ENCODE measurements around the gene PRR23B. TPM values are rescaled to one million over a fixed set of nuclear protein-coding genes. Genes with fewer than 3 reads are reported as not detected.

Gene PRR23B
- not detected for total RNA-seq

GRCh38 chr3:139020868-139021234, at the start of gene PRR23B:
TSS of gene PRR23B (minus strand) at chr3:139020926. CDS start at chr3:139020661, 265 bp downstream.

GRCh38 chr3:139044366-139045210, 23.9 kb upstream of the PRR23B start, which contains the start of gene PRR23C:
TSS of gene PRR23C (minus strand) at chr3:139044892. CDS start at chr3:139044620, 272 bp downstream.

GRCh38 chr3:139006051-139006716, 14.5 kb downstream of the PRR23B start, which contains the start of gene PRR23A:
TSS of gene PRR23A (minus strand) at chr3:139006268. CDS start at chr3:139006268, 0 bp downstream.

Other genes with a start within 250 kb of the PRR23B start
- gene PIK3CB, start 186.0 kb downstream of the PRR23B start, total RNA-seq: 23.1 TPM
- gene FOXL2, start 73.8 kb downstream of the PRR23B start, total RNA-seq: not detected
- not detected for gene FOXL2NB, start 73.7 kb downstream of the PRR23B start, total RNA-seq
- gene PRR23A, start 14.7 kb downstream of the PRR23B start, total RNA-seq: not detected
- not detected for gene PRR23C, start 24.0 kb upstream of the PRR23B start, total RNA-seq